Liver (tissue), 3 donors: ENCODE measurements around the gene WDR82.
"Not testable (repeated sequence)": the region's sequence is repeated elsewhere in the genome, so short reads cannot be mapped to it uniquely, and the experiment has no call there.

Experiments
- MAX ChIP-seq: IDR thresholded peaks from 2 replicates; pipeline ENCODE4 v1.6.1; 2016; ENCODE audit warnings: antibody characterized with exemption
- SP1 ChIP-seq: IDR thresholded peaks from 2 replicates; pipeline ENCODE4 v1.6.1; 2018; ENCODE audit warnings: antibody characterized with exemption, mild to moderate bottlenecking
- TF ChIP-seq, protein P1 (sequence below): fragments of 150-350 bp; IDR thresholded peaks from 2 replicates; pipeline ENCODE4 v1.5.1; 2017; ENCODE audit warnings: improper control_type of control experiment, low read depth, low read length; ENCODE audit not compliant: missing input control
- donor health status: healthy.
- donor health status: healthy.

GRCh38 chr3:52274781-52275180, 3.7 kb downstream of the WDR82 start:
- TF ChIP-seq MAX, SP1: not testable (repeated sequence)
- TF ChIP-seq, protein P1, sequence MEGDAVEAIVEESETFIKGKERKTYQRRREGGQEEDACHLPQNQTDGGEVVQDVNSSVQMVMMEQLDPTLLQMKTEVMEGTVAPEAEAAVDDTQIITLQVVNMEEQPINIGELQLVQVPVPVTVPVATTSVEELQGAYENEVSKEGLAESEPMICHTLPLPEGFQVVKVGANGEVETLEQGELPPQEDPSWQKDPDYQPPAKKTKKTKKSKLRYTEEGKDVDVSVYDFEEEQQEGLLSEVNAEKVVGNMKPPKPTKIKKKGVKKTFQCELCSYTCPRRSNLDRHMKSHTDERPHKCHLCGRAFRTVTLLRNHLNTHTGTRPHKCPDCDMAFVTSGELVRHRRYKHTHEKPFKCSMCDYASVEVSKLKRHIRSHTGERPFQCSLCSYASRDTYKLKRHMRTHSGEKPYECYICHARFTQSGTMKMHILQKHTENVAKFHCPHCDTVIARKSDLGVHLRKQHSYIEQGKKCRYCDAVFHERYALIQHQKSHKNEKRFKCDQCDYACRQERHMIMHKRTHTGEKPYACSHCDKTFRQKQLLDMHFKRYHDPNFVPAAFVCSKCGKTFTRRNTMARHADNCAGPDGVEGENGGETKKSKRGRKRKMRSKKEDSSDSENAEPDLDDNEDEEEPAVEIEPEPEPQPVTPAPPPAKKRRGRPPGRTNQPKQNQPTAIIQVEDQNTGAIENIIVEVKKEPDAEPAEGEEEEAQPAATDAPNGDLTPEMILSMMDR = not testable (repeated sequence)
